Thymus (tissue), 11 donors: ENCODE data around the gene PHAF1. TPM values are rescaled to one million over a fixed set of nuclear protein-coding genes. Genes with fewer than 3 reads are reported as not detected.

Experiments
- DNase-seq, 9 donors: peaks; one replicate each; pipeline ENCODE4 v3.0.0-alpha.2; 2013; ENCODE audit warnings: low spot score in 9 of 9, low read depth in 6 of 9, missing footprints in 1 of 9
- H3K27ac ChIP-seq, 2 donors: one replicate each; pipeline ENCODE4 v1.5.1; 2013; ENCODE audit warnings: control low read depth in 1 of 2, low read depth in 1 of 2, low read length in 1 of 2, mild to moderate bottlenecking in 1 of 2, moderate library complexity in 1 of 2
- H3K27me3 ChIP-seq, 2 donors: one replicate each; pipeline ENCODE4 v1.5.1; 2013; ENCODE audit warnings: low read length in 1 of 2; ENCODE audit not compliant: control insufficient read depth in 2 of 2, insufficient read depth in 1 of 2
- H3K36me3 ChIP-seq, 2 donors: one replicate each; pipeline ENCODE4 v1.5.1; 2013; ENCODE audit warnings: low read length in 1 of 2, mild to moderate bottlenecking in 1 of 2, moderate library complexity in 1 of 2; ENCODE audit not compliant: control insufficient read depth in 2 of 2, insufficient read depth in 2 of 2
- H3K4me1 ChIP-seq, 2 donors: one replicate each; pipeline ENCODE4 v1.5.1; 2013; ENCODE audit warnings: low read length in 2 of 2; ENCODE audit not compliant: control insufficient read depth in 2 of 2, insufficient read depth in 2 of 2
- H3K4me3 ChIP-seq, 2 donors: one replicate each; pipeline ENCODE4 v1.5.1; 2013; ENCODE audit warnings: low read length in 2 of 2, control low read depth in 1 of 2, mild to moderate bottlenecking in 1 of 2
- H3K9me3 ChIP-seq, 2 donors: one replicate each; pipeline ENCODE4 v1.5.1; 2013; ENCODE audit warnings: low read length in 1 of 2, mild to moderate bottlenecking in 1 of 2; ENCODE audit not compliant: control insufficient read depth in 2 of 2, insufficient read depth in 1 of 2
- WGBS: extraction: QIAGEN DNeasy Blood & Tissue Kit; methylation state at CpG from one replicate; pipeline ENCODE4 v1.1.7; 2013; 5-methylcytosine and 5-hydroxymethylcytosine counted together
- polyA plus RNA-seq: library from polyadenylated mRNA; stranded (reverse); fragments of 200-250 nt; gene quantifications from one replicate; pipeline ENCODE4 v1.2.3, GENCODE V29; 2013
- total RNA-seq: library from RNA; stranded (reverse); fragments of 120-200 nt; gene quantifications from one replicate; pipeline ENCODE4 v1.2.4, GENCODE V29; 2013
- donor health status: healthy.

The PHAF1 gene
- total and polyA plus RNA-seq, 2 donors, result 7.7 to 12.0 TPM

GRCh38 chr16:67170168-67170948, 60.6 kb downstream of the PHAF1 start, which contains the start of gene NOL3:
NOL3 (plus strand) TSS chr16:67170538.
- DNase-seq, result no peak
- H3K27me3 ChIP-seq, result peaks cover 87 to 100% of the 10 kb centered on the region in 2 donors
- WGBS, result 2% methylated on average over 50 of the region's 50 CpGs
- H3K4me1 ChIP-seq, result peaks cover 6 to 24% of the 10 kb centered on the region in 2 donors
- H3K36me3 ChIP-seq, result no peaks in the 10 kb centered on the region
- peaks cover 1 to 14% of the 10 kb centered on the region in 2 donors for H3K9me3 ChIP-seq
- H3K4me3 ChIP-seq, result peak within 1 kb of the TSS in 1 of 2 donors; percentile 35
- H3K27ac ChIP-seq, result peak within 1 kb of the TSS; percentile 17 to 72

GRCh38 chr16:67170949-67171649, 61.4 kb downstream of the PHAF1 start:
- Histone ChIP-seq H3K36me3 (no peaks in the 10 kb centered on the region), H3K9me3 (peaks cover 1 to 14% of the 10 kb centered on the region in 2 donors), H3K4me1 (peaks cover 6 to 24% of the 10 kb centered on the region in 2 donors), H3K4me3 (no peak overlapping the region), H3K27me3 (peaks cover 81 to 100% of the 10 kb centered on the region in 2 donors), H3K27ac (peak overlapping the region; percentile 17 to 72)
- no peak for DNase-seq
- WGBS, result 54% methylated on average over 14 of the region's 14 CpGs

- WGBS, result 95% methylated on average over 1 of the region's 1 CpG
- no peaks in the 10 kb centered on the region for H3K36me3 ChIP-seq
- no peak overlapping the region for H3K27ac ChIP-seq
These were observed 63.6 kb downstream of the PHAF1 start for GRCh38 chr16:67173323-67173722.

GRCh38 chr16:67173808-67174705, 64.3 kb downstream of the PHAF1 start:
- no peak for DNase-seq
- Histone ChIP-seq H3K4me1 (peaks cover 10 to 33% of the 10 kb centered on the region in 2 donors), H3K27me3 (peaks cover 78 to 100% of the 10 kb centered on the region in 2 donors), H3K4me3 (peak overlapping the region in 1 of 2 donors; percentile 20), H3K27ac (no peak overlapping the region), H3K9me3 (peaks cover 1 to 7% of the 10 kb centered on the region in 2 donors), H3K36me3 (no peaks in the 10 kb centered on the region)
- 2% methylated on average over 71 of the region's 71 CpGs for WGBS

More at GRCh38 chr16:67173323-67173722, 63.6 kb downstream of the PHAF1 start:
- DNase-seq, result no peak
- peaks cover 78 to 100% of the 10 kb centered on the region in 2 donors for H3K27me3 ChIP-seq
- H3K4me3 ChIP-seq, result no peak overlapping the region
- H3K9me3 ChIP-seq, result peaks cover 1 to 7% of the 10 kb centered on the region in 2 donors
- peaks cover 8 to 27% of the 10 kb centered on the region in 2 donors for H3K4me1 ChIP-seq

GRCh38 chr16:67174706-67175231, 65.0 kb downstream of the PHAF1 start:
- H3K36me3 ChIP-seq, result no peaks in the 10 kb centered on the region
- no peak for DNase-seq
- peaks cover 10 to 31% of the 10 kb centered on the region in 2 donors for H3K4me1 ChIP-seq
- H3K27me3 ChIP-seq, result peaks cover 74 to 100% of the 10 kb centered on the region in 2 donors
- 33% methylated on average over 31 of the region's 31 CpGs for WGBS
- peaks cover 2 to 4% of the 10 kb centered on the region in 2 donors for H3K9me3 ChIP-seq
- no peak overlapping the region for H3K27ac ChIP-seq
- H3K4me3 ChIP-seq, result peak overlapping the region in 1 of 2 donors; percentile 20

GRCh38 chr16:67176662-67177061, 66.9 kb downstream of the PHAF1 start:
- Histone ChIP-seq H3K9me3 (peaks cover 2 to 4% of the 10 kb centered on the region in 2 donors), H3K27ac (no peak overlapping the region), H3K4me3 (no peak overlapping the region), H3K27me3 (peaks cover 57 to 84% of the 10 kb centered on the region in 2 donors), H3K36me3 (no peaks in the 10 kb centered on the region), H3K4me1 (peaks cover 7 to 22% of the 10 kb centered on the region in 2 donors)
- no peak for DNase-seq
- 96% methylated on average over 12 of the region's 12 CpGs for WGBS

- Histone ChIP-seq H3K4me3 (peak overlapping the region in 1 of 2 donors; percentile 21), H3K27me3 (peaks cover 50 to 71% of the 10 kb centered on the region in 2 donors), H3K4me1 (peaks cover 7 to 29% of the 10 kb centered on the region in 2 donors), H3K9me3 (peaks cover 1 to 4% of the 10 kb centered on the region in 2 donors), H3K36me3 (no peaks in the 10 kb centered on the region), H3K27ac (no peak overlapping the region)
- peak in 2 of 9 donors; percentile 29 to 47 for DNase-seq
- WGBS, result 7% methylated on average over 73 of the region's 73 CpGs
These were observed 68.3 kb downstream of the PHAF1 start for GRCh38 chr16:67177743-67178699.
